NOMO-1 (cell line): ENCODE measurements around the gene PPP6R2.

Source experiments
- DNase-seq, 2 experiments: peaks; one replicate each; lab custom pipeline; 2025; ENCODE audit not compliant: unreplicated experiment in 2 of 2; lab: John Stamatoyannopoulos, UW

The PPP6R2 gene

GRCh38 chr22:50482107-50483074 is 139.3 kb downstream of the PPP6R2 start:
- no peak for DNase-seq

- no peak for DNase-seq
Observed at GRCh38 chr22:50483106-50483505, 140.0 kb downstream of the PPP6R2 start.

- no peak for DNase-seq
Observed at GRCh38 chr22:50483556-50483955, 140.4 kb downstream of the PPP6R2 start.

- DNase-seq = no peak
Observed at GRCh38 chr22:50483977-50484853, 141.1 kb downstream of the PPP6R2 start.

GRCh38 chr22:50485221-50486131 is 142.3 kb downstream of the PPP6R2 start:
- DNase-seq = no peak

- DNase-seq = no peak
Observed at GRCh38 chr22:50486561-50487289, 143.6 kb downstream of the PPP6R2 start, which contains the start of gene MIOX. Gene MIOX (plus strand): TSS chr22:50486859. CDS start chr22:50486898, 39 bp downstream.

- no peak for DNase-seq
Observed at GRCh38 chr22:50487290-50488005, 144.3 kb downstream of the PPP6R2 start.

- DNase-seq = no peak
Observed at GRCh38 chr22:50488006-50488677, 145.0 kb downstream of the PPP6R2 start.

GRCh38 chr22:50488886-50489285 is 145.8 kb downstream of the PPP6R2 start:
- DNase-seq = no peak

GRCh38 chr22:50489363-50490243 is 146.5 kb downstream of the PPP6R2 start:
- DNase-seq = no peak

- DNase-seq = no peak
Observed at GRCh38 chr22:50490531-50491308, 147.6 kb downstream of the PPP6R2 start.
